Lung (tissue), 12 donors: ENCODE results near the gene FHAD1. TPM values are rescaled to one million over a fixed set of nuclear protein-coding genes. Genes with fewer than 3 reads are reported as not detected.

ENCODE experiments used
- ATAC-seq: fragments of 200-7000 bp; cut with Tn5 transposase; one replicate; pipeline ENCODE4 v1.9.1; 2020; ENCODE audit warnings: moderate number of reproducible peaks; ENCODE audit not compliant: insufficient read depth, low FRiP score
- DNase-seq, 3 donors: peaks; one replicate each; pipeline ENCODE4 v3.0.0-alpha.2; 2013 to 2017
- H3K27ac ChIP-seq, 2 donors: one replicate each; pipeline ENCODE4 v1.5.1; 2013; ENCODE audit warnings: mild to moderate bottlenecking in 2 of 2, moderate library complexity in 2 of 2, control low read depth in 1 of 2, inconsistent platforms in 1 of 2, low read depth in 1 of 2, low read length in 1 of 2
- H3K27me3 ChIP-seq, 3 donors: one replicate each; pipeline ENCODE4 v1.5.1; 2013; ENCODE audit warnings: low read length in 2 of 3; ENCODE audit not compliant: control insufficient read depth in 3 of 3, insufficient read depth in 3 of 3
- H3K36me3 ChIP-seq, 4 donors: one replicate each; pipeline ENCODE4 v1.5.1; 2013; ENCODE audit warnings: low read length in 4 of 4, mild to moderate bottlenecking in 1 of 4, moderate library complexity in 1 of 4; ENCODE audit not compliant: control insufficient read depth in 4 of 4, insufficient read depth in 4 of 4
- H3K4me1 ChIP-seq, 5 donors: one replicate each; pipeline ENCODE4 v1.5.1; 2013; ENCODE audit warnings: low read length in 5 of 5, mild to moderate bottlenecking in 2 of 5, moderate library complexity in 1 of 5; ENCODE audit not compliant: control insufficient read depth in 5 of 5, insufficient read depth in 5 of 5
- H3K4me3 ChIP-seq: one replicate; pipeline ENCODE4 v1.5.1; 2013; ENCODE audit warnings: mild to moderate bottlenecking, control low read depth, moderate library complexity
- H3K9ac ChIP-seq, 2 donors: one replicate each; pipeline ENCODE4 v1.5.1; 2013; ENCODE audit warnings: low read length in 2 of 2, control low read depth in 1 of 2; ENCODE audit not compliant: insufficient read depth in 1 of 2
- H3K9me3 ChIP-seq, 4 donors: one replicate each; pipeline ENCODE4 v1.5.1; 2013; ENCODE audit warnings: low read length in 3 of 4, mild to moderate bottlenecking in 1 of 4, moderate library complexity in 1 of 4; ENCODE audit not compliant: control insufficient read depth in 4 of 4, insufficient read depth in 3 of 4
- CTCF ChIP-seq: IDR thresholded peaks from 2 replicates; pipeline ENCODE4 v1.5.1; 2012; ENCODE audit warnings: mild to moderate bottlenecking; ENCODE audit errors: control extremely low read depth, extremely low read depth
- WGBS, 2 donors: extraction: QIAGEN DNeasy Blood & Tissue Kit; methylation state at CpG; one replicate each; pipeline ENCODE4 v1.1.7; 2013; 5-methylcytosine and 5-hydroxymethylcytosine counted together
- polyA plus RNA-seq, 2 donors: library from polyadenylated mRNA; stranded (reverse); fragments of 200-250 nt; gene quantifications; one replicate each; pipeline ENCODE4 v1.2.1, GENCODE V29; 2013
- total RNA-seq, 2 donors: library from RNA; depleted of rRNA in 1 of 2; stranded (reverse); fragments of >200 nt in 1 of 2; gene quantifications; one replicate each; pipeline ENCODE4 v1.2.1, GENCODE V29; 2014 to 2021
- donor health status: control.
- donor health status: control.
- donor health status: Bipolar disorder and iron deficiency.
- donor health status: healthy.
- donor health status: DM: yes; HTN: yes; CAD: no.

FHAD1 gene
- total and polyA plus RNA-seq, 4 donors: 4.4 to 25.9 (median 9.2) TPM

GRCh38 chr1:15412843-15413242 lies 165.8 kb downstream of the FHAD1 start:
- Histone ChIP-seq H3K4me1 (peaks cover 0 to 18% (median 6%) of the 10 kb centered on the region in 5 donors), H3K9ac (no peak overlapping the region), H3K27me3 (peaks cover 0 to 3% (median 0%) of the 10 kb centered on the region in 3 donors), H3K9me3 (no peaks in the 10 kb centered on the region), H3K27ac (no peak overlapping the region), H3K4me3 (no peak overlapping the region), H3K36me3 (no peaks in the 10 kb centered on the region)
- 43 to 68% methylated on average over 11 of the region's 11 CpGs for WGBS, 2 donors
- DNase-seq (no peak), ATAC-seq (no peak)
- TF ChIP-seq CTCF: no peak

- H3K27ac ChIP-seq: no peak overlapping the region
- no peak for TF ChIP-seq CTCF
- H3K9ac ChIP-seq: no peak overlapping the region
- H3K9me3 ChIP-seq: no peaks in the 10 kb centered on the region
- no peak overlapping the region for H3K4me3 ChIP-seq
- H3K4me1 ChIP-seq: peaks cover 0 to 18% (median 6%) of the 10 kb centered on the region in 5 donors
- ATAC-seq: no peak
- H3K36me3 ChIP-seq: peaks cover 0 to under 1% (median 0%) of the 10 kb centered on the region in 4 donors
- 89 to 93% methylated on average over 20 of the region's 20 CpGs for WGBS, 2 donors
- DNase-seq: no peak
- H3K27me3 ChIP-seq: no peaks in the 10 kb centered on the region
Observed at GRCh38 chr1:15413563-15414444, 166.8 kb downstream of the FHAD1 start.

DNA sequence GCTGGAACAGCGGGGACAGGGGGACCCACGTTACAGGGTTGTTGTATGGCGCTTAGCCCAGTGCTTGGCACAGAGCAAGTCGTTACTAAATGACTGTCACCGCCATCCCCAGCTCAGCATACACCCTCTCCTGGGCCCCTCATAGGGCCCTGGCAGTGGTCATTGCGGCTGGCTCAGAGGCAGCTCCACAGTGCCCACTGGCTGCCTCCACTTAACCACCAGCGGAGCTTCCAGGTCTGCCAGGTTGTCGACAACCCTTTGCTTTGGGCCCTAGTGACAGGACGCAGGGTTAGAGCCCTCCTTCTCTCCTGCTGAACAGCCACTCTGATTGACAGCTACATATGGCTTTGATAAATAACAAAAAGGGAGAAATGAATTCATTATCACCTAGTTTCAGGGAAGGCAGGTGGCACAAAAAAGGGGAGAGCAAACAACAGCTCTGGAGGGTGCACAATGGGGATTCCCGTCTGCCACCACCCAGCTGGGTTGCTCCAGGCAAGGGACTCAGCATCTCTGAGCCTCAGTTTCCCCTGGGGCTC lies 167.5 kb downstream of the FHAD1 start:
- Histone ChIP-seq H3K9ac (no peak overlapping the region), H3K4me3 (no peak overlapping the region), H3K27me3 (no peaks in the 10 kb centered on the region), H3K27ac (no peak overlapping the region), H3K36me3 (peaks cover 0 to 2% (median 0%) of the 10 kb centered on the region in 4 donors), H3K4me1 (peaks cover 0 to 19% (median 6%) of the 10 kb centered on the region in 5 donors), H3K9me3 (no peaks in the 10 kb centered on the region)
- 93 to 94% methylated on average over 10 of the region's 10 CpGs for WGBS, 2 donors
- no peak for TF ChIP-seq CTCF
- DNase-seq (no peak), ATAC-seq (no peak)
